Astrocyte of the cerebellum (primary cell): Measurements from ENCODE around the gene ELL.

Source experiments
- DNase-seq: peaks from one replicate; pipeline ENCODE4 v3.0.0-alpha.2; 2011; ENCODE audit warnings: low read depth
- H3K4me3 ChIP-seq: 2 replicates; pipeline ENCODE4 v1.5.1; 2011; ENCODE audit warnings: mild to moderate bottlenecking, low read depth, low read length, moderate library complexity
- in situ Hi-C: cut with HindIII; loops from 2 replicates; pipeline ENCODE4 v1.10.0; 2017; ENCODE audit warnings: low sequenced_read_pairs
- TF ChIP-seq, protein P1 (sequence below): IDR thresholded peaks from 2 replicates; pipeline ENCODE4 v1.5.1; 2012; ENCODE audit warnings: low read length, low read depth, moderate library complexity, mild to moderate bottlenecking; ENCODE audit errors: missing control alignments

The ELL gene

GRCh38 chr19:18399008-18399407 lies 122.9 kb downstream of the ELL start:
- H3K4me3 ChIP-seq = no peak overlapping the region
- TF ChIP-seq, protein P1, sequence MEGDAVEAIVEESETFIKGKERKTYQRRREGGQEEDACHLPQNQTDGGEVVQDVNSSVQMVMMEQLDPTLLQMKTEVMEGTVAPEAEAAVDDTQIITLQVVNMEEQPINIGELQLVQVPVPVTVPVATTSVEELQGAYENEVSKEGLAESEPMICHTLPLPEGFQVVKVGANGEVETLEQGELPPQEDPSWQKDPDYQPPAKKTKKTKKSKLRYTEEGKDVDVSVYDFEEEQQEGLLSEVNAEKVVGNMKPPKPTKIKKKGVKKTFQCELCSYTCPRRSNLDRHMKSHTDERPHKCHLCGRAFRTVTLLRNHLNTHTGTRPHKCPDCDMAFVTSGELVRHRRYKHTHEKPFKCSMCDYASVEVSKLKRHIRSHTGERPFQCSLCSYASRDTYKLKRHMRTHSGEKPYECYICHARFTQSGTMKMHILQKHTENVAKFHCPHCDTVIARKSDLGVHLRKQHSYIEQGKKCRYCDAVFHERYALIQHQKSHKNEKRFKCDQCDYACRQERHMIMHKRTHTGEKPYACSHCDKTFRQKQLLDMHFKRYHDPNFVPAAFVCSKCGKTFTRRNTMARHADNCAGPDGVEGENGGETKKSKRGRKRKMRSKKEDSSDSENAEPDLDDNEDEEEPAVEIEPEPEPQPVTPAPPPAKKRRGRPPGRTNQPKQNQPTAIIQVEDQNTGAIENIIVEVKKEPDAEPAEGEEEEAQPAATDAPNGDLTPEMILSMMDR = no peak
- in situ Hi-C loops = no loop called here
- DNase-seq = no peak

- TF ChIP-seq, protein P1 = no peak
- in situ Hi-C loops = no loop called here
- no peak for DNase-seq
- H3K4me3 ChIP-seq = no peak within 1 kb of the TSS
Observed at GRCh38 chr19:18397242-18398202, 124.3 kb downstream of the ELL start, which contains the start of gene LRRC25. Gene LRRC25, minus strand, starts transcription at chr19:18397622. Its CDS starts 659 bp downstream, at chr19:18396963.

DNA sequence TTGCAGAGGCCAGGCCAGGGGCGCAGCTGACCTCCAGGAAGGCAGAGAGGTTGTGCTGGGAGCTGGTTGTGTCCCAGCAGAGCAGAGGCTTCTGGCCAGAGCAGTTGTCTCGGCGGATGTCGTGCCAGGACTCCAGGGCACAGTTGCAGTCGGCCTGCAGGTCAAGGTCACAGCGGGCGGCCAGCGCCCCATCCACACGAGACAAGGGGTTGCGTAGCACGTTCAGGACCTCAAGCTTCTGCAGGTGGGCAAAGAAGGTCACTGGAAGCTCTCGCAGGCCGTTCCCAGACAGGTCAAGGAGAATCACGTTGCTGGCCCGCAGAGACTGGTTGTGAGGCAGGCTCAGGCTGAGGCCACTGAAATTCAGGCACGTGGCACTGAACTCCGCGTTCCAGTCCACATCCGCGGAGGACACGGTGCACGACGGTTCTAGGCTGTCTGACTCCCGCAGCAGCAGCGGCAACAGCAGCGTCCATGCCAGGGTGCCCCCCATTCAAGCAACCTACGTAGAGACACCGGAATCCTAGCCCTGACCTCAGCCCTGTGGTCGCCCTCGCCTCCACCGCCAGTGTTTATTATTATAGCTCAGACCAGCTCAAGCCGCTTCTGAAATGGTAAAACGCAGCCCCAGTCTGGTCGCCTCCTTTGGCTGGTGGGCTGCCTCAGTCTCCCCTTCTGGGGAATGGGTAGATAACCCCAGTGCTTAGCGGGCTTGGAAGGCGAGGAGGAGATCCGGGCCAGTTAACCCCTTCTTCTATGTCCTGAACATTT lies 125.2 kb downstream of the ELL start:
- no peak for DNase-seq
- TF ChIP-seq, protein P1 = no peak
- no peak overlapping the region for H3K4me3 ChIP-seq
- in situ Hi-C loops = no loop called here

GRCh38 chr19:18393836-18394235 lies 128.0 kb downstream of the ELL start:
- in situ Hi-C loops = no loop called here
- TF ChIP-seq, protein P1 = no peak
- no peak overlapping the region for H3K4me3 ChIP-seq
- no peak for DNase-seq

DNA sequence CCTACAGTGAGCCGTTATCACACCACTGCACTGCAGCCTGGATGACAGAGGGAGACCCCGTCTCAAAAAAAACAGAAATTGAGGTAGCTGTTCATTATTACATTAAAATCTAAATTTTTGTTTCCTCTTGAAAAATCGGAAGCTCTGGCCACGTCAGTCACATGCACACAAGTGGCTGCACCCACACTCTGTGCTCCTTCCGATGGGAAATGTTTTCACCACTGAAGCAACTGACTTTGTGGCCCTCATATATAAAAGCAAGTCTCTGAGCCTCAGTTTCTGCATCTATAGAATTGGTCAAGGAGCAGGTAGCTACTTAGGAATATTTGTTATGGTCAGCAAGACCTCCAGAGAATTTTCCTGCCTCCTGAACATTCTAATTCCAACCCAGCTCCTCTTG lies 128.9 kb downstream of the ELL start:
- TF ChIP-seq, protein P1 = no peak
- H3K4me3 ChIP-seq = no peak overlapping the region
- DNase-seq = no peak
- in situ Hi-C loops = no loop called here
